K562 (cell line): ENCODE results near the gene B9D2. TPM values are rescaled to one million over a fixed set of nuclear protein-coding genes. Genes with fewer than 3 reads are reported as not detected.

Source experiments
- ARID2 ChIP-seq: fragments of 450-650 bp; IDR thresholded peaks from 2 replicates; pipeline ENCODE4 v1.6.1; 2017; ENCODE audit warnings: antibody characterized with exemption, mild to moderate bottlenecking
- HDAC8 ChIP-seq: fragments of 450-650 bp; IDR thresholded peaks from 2 replicates; pipeline ENCODE4 v1.6.1; 2016; ENCODE audit warnings: mild to moderate bottlenecking, missing genetic modification characterization, moderate library complexity, missing compliant biosample characterization
- HES1 ChIP-seq: fragments of 450-650 bp; IDR thresholded peaks from 2 replicates; pipeline ENCODE4 v1.6.1; 2016; ENCODE audit warnings: low read depth, mild to moderate bottlenecking, moderate library complexity
- HMG20B ChIP-seq: fragments of 250-450 bp; sonication (Bioruptor Pico); IDR thresholded peaks from 2 replicates; pipeline ENCODE4 v1.5.0; 2021; ENCODE audit warnings: mild to moderate bottlenecking
- KAT7 ChIP-seq: sonication (generic); formaldehyde crosslinking; IDR thresholded peaks from 2 replicates; pipeline ENCODE4 v1.8.0; 2022; ENCODE audit warnings: missing genetic modification reagents, mild to moderate bottlenecking, borderline replicate concordance
- LARP7 ChIP-seq: fragments of 450-650 bp; IDR thresholded peaks from 2 replicates; pipeline ENCODE4 v1.6.1; 2016
- NR4A1 ChIP-seq, 2 experiments: fragments of 250-450 bp in 1 of 2; fragments of 450-650 bp in 1 of 2; sonication (Bioruptor Pico) in 1 of 2; IDR thresholded peaks; 2 replicates each; pipeline versions ENCODE4 v1.4.0 to v1.6.1; 2016 to 2020; ENCODE audit warnings: mild to moderate bottlenecking in 2 of 2, missing compliant biosample characterization in 1 of 2, missing genetic modification characterization in 1 of 2, moderate library complexity in 1 of 2
- PHTF2 ChIP-seq: fragments of 250-450 bp; sonication (Bioruptor Pico); IDR thresholded peaks from 2 replicates; pipeline ENCODE4 v1.5.0; 2021; ENCODE audit warnings: mild to moderate bottlenecking
- PKNOX1 ChIP-seq: fragments of 450-650 bp; IDR thresholded peaks from 2 replicates; pipeline ENCODE4 v1.6.1; 2016
- PRMT5 ChIP-seq: sonication (generic); formaldehyde crosslinking; IDR thresholded peaks from 2 replicates; pipeline ENCODE4 v1.5.0; 2020; ENCODE audit warnings: missing genetic modification reagents
- STAG1 ChIP-seq: sonication (generic); formaldehyde crosslinking; IDR thresholded peaks from 2 replicates; pipeline ENCODE4 v1.5.0; 2020; ENCODE audit warnings: missing genetic modification reagents, borderline replicate concordance
- TGIF2 ChIP-seq: sonication (generic); formaldehyde crosslinking; IDR thresholded peaks from 2 replicates; pipeline ENCODE4 v1.8.1; 2022; ENCODE audit warnings: mild to moderate bottlenecking, missing genetic modification reagents, moderate library complexity
- TSC22D4 ChIP-seq: fragments of 450-650 bp; IDR thresholded peaks from 2 replicates; pipeline ENCODE4 v1.6.1; 2016; ENCODE audit warnings: missing genetic modification characterization, missing biosample characterization, control low read depth
- TSHZ1 ChIP-seq: fragments of 250-450 bp; sonication (Bioruptor Pico); IDR thresholded peaks from 2 replicates; pipeline ENCODE4 v1.4.0; 2020; ENCODE audit warnings: mild to moderate bottlenecking, moderate library complexity
- WHSC1 ChIP-seq: IDR thresholded peaks from one replicate; pipeline ENCODE4 v1.6.1; 2012; ENCODE audit warnings: low read length, control low read depth, inconsistent platforms
- ZBTB2 ChIP-seq: fragments of 450-650 bp; IDR thresholded peaks from 2 replicates; pipeline ENCODE4 v1.6.1; 2016; ENCODE audit warnings: antibody characterized with exemption
- ZHX1 ChIP-seq: fragments of 150-350 bp; conservative IDR thresholded peaks from 2 replicates; pipeline ENCODE4 v1.6.1; 2014; ENCODE audit warnings: low read length
- ZNF24 ChIP-seq: fragments of 450-650 bp; IDR thresholded peaks from 2 replicates; pipeline ENCODE4 v1.6.1; 2016
- ZNF316 ChIP-seq: fragments of 450-650 bp; IDR thresholded peaks from 2 replicates; pipeline ENCODE4 v1.6.1; 2016
- polyA plus RNA-seq, 8 experiments: library from polyadenylated mRNA; depleted of rRNA in 4 of 8; stranded (reverse) in 5 of 8; unstranded in 3 of 8; fragments of >200 nt; fragmentation: Nextera tagmentation in 2 of 8; fragmentation: Illumina TruSeq in 1 of 8; extraction: Ambion mirVana in 2 of 8; extraction: Trizol in 1 of 8; gene quantifications; 2 replicates each; pipeline versions ENCODE4 v1.2.1 to v1.2.3, GENCODE V29; 2011 to 2014; ENCODE audit warnings: inconsistent platforms in 1 of 8, missing spikeins in 1 of 8
- total RNA-seq, 7 experiments: library from RNA; depleted of rRNA in 6 of 7; stranded (reverse); fragments of >200 nt in 6 of 7; fragmentation: Illumina TruSeq in 2 of 7; extraction: Trizol in 2 of 7; gene quantifications; 2 replicates each; pipeline versions ENCODE4 v1.2.1 to v1.2.3, GENCODE V29; 2011 to 2021; ENCODE audit warnings: low replicate concordance in 1 of 7

B9D2 gene
- total and polyA plus RNA-seq, 9 of the 15 experiments (the other 6 are each of a cell fraction or from before 2014, with no cell fraction given) = 0.83 to 6.9 (median 2.8) TPM

GRCh38 chr19:41363753-41364523 lies at the start of gene B9D2 (continued):
- TF ChIP-seq TSHZ1 (CRISPR knock-in tag) (no peak), ZNF24 (no peak), ARID2 (no peak), TSC22D4 (no peak), PKNOX1 (peak; percentile 98), HMG20B (CRISPR knock-in tag) (no peak), NR4A1 (CRISPR knock-in tag; IDR thresholded peaks at IDR 0.05) (0 out of 2 replicates have a peak, but pooled peaks have one; percentile 55), NR4A1 (tag; IDR thresholded peaks at IDR 0.05) (no peak), ZBTB2 (peak; percentile 94), TGIF2 (CRISPR knock-in tag) (no peak), ZNF316 (no peak), WHSC1 (no peak), ZHX1 (peak; percentile 100), PRMT5 (CRISPR knock-in tag) (no peak), LARP7 (no peak), STAG1 (no peak), HDAC8 (tag) (no peak), HES1 (no peak), PHTF2 (CRISPR knock-in tag) (no peak), KAT7 (no peak)
